RWPE2 (cell line): ENCODE data around the gene THTPA.
"Not testable (repeated sequence)": the region's sequence is repeated elsewhere in the genome, so short reads cannot be mapped to it uniquely, and the experiment has no call there.

Experiments
- ATAC-seq: fragments of 200-7000 bp; cut with Tn5 transposase; 3 replicates; pipeline ENCODE4 v1.9.1; 2021; ENCODE audit warnings: low read depth
- DNase-seq: peaks from one replicate; pipeline ENCODE4 v3.0.0-alpha.2; 2020; ENCODE audit warnings: low spot score
- H3K27ac ChIP-seq: fragments of 450-650 bp; 2 replicates; pipeline ENCODE4 v1.5.1; 2017; ENCODE audit warnings: mild to moderate bottlenecking; ENCODE audit not compliant: poor library complexity, severe bottlenecking
- H3K27me3 ChIP-seq: fragments of 250-450 bp; sonication (Bioruptor Pico); 2 replicates; pipeline ENCODE4 v1.5.1; 2021; ENCODE audit warnings: mild to moderate bottlenecking, moderate library complexity; ENCODE audit not compliant: insufficient read depth, poor library complexity, severe bottlenecking
- H3K36me3 ChIP-seq: fragments of 250-450 bp; sonication (Bioruptor Pico); 2 replicates; pipeline ENCODE4 v1.5.1; 2020; ENCODE audit warnings: low read depth, mild to moderate bottlenecking, moderate library complexity
- H3K4me1 ChIP-seq: fragments of 250-450 bp; sonication (Bioruptor Pico); 2 replicates; pipeline ENCODE4 v1.5.1; 2021; ENCODE audit warnings: mild to moderate bottlenecking, moderate library complexity; ENCODE audit not compliant: insufficient read depth, poor library complexity, severe bottlenecking
- H3K4me3 ChIP-seq: fragments of 250-450 bp; sonication (Bioruptor Pico); 2 replicates; pipeline ENCODE4 v1.5.1; 2021; ENCODE audit warnings: mild to moderate bottlenecking, moderate library complexity; ENCODE audit not compliant: severe bottlenecking
- H3K9me3 ChIP-seq: fragments of 250-450 bp; sonication (Bioruptor Pico); 2 replicates; pipeline ENCODE4 v1.5.1; 2021; ENCODE audit warnings: mild to moderate bottlenecking, moderate library complexity; ENCODE audit not compliant: severe bottlenecking
- CTCF ChIP-seq: fragments of 450-650 bp; IDR thresholded peaks from one replicate; pipeline ENCODE4 v1.5.1; 2017; ENCODE audit warnings: mild to moderate bottlenecking, moderate library complexity; ENCODE audit not compliant: poor library complexity, severe bottlenecking

Gene THTPA

GRCh38 chr14:23580948-23581281 lies 24.8 kb downstream of the THTPA start:
- H3K36me3 ChIP-seq: no peaks in the 10 kb centered on the region
- no peak overlapping the region for H3K4me3 ChIP-seq
- DNase-seq (no peak), ATAC-seq (no peak)
- H3K27me3 ChIP-seq: peaks cover 45% of the 10 kb centered on the region
- H3K4me1 ChIP-seq: no peaks in the 10 kb centered on the region
- no peak overlapping the region for H3K27ac ChIP-seq
- TF ChIP-seq CTCF: no peak
- H3K9me3 ChIP-seq: no peaks in the 10 kb centered on the region

- Histone ChIP-seq H3K4me1 (no peaks in the 10 kb centered on the region), H3K27ac (no peak overlapping the region), H3K9me3 (no peaks in the 10 kb centered on the region), H3K4me3 (no peak overlapping the region), H3K27me3 (peaks cover 23% of the 10 kb centered on the region), H3K36me3 (no peaks in the 10 kb centered on the region)
- ATAC-seq (peak; percentile 12; the same call in 1 of the 3 replicates), DNase-seq (no peak)
- no peak for TF ChIP-seq CTCF
Measured at GRCh38 chr14:23582906-23583760, 27.1 kb downstream of the THTPA start.

- not testable (repeated sequence) for H3K4me3 ChIP-seq, H3K9me3 ChIP-seq, H3K36me3 ChIP-seq, DNase-seq, H3K4me1 ChIP-seq, ATAC-seq, H3K27ac ChIP-seq
- H3K27me3 ChIP-seq: peaks cover 15% of the 10 kb centered on the region
Measured at GRCh38 chr14:23583761-23584526, 27.9 kb downstream of the THTPA start.

- ATAC-seq, H3K4me3 ChIP-seq, H3K4me1 ChIP-seq, H3K36me3 ChIP-seq, H3K27me3 ChIP-seq, H3K9me3 ChIP-seq, H3K27ac ChIP-seq, DNase-seq: not testable (repeated sequence)
Measured at GRCh38 chr14:23584527-23585203, 28.6 kb downstream of the THTPA start.

- peak; percentile 91 for TF ChIP-seq CTCF
- ATAC-seq: peak; percentile 99
- DNase-seq: peak; percentile 90
Measured at GRCh38 chr14:23588884-23589598, 33.0 kb downstream of the THTPA start.

More at GRCh38 chr14:23588884-23589598, 33.0 kb downstream of the THTPA start:
- H3K4me1 ChIP-seq: no peaks in the 10 kb centered on the region
- H3K27me3 ChIP-seq: no peaks in the 10 kb centered on the region
- no peak overlapping the region for H3K27ac ChIP-seq
- no peaks in the 10 kb centered on the region for H3K9me3 ChIP-seq
- no peaks in the 10 kb centered on the region for H3K36me3 ChIP-seq
- H3K4me3 ChIP-seq: no peak overlapping the region
